Posterior cingulate gyrus (tissue), 11 donors: ENCODE results near the gene IL10RA.
A peak's percentile ranks its signal among the peaks of the same experiment; 100 is the strongest.
"Not testable (repeated sequence)": the region's sequence is repeated elsewhere in the genome, so short reads cannot be mapped to it uniquely, and the experiment has no call there.

ENCODE experiments used
- DNase-seq, 10 donors: peaks; one replicate each; pipeline versions ENCODE4 v3.0.0 to v3.0.0-alpha.2; 2020 to 2021; ENCODE audit warnings: mixed read lengths in 3 of 10
- intact Hi-C: fragments of 100-400 bp; cut with DNase I; formaldehyde crosslinking; loops from one replicate; pipeline ENCODE4 v1.15.1; 2023

IL10RA gene

DNA sequence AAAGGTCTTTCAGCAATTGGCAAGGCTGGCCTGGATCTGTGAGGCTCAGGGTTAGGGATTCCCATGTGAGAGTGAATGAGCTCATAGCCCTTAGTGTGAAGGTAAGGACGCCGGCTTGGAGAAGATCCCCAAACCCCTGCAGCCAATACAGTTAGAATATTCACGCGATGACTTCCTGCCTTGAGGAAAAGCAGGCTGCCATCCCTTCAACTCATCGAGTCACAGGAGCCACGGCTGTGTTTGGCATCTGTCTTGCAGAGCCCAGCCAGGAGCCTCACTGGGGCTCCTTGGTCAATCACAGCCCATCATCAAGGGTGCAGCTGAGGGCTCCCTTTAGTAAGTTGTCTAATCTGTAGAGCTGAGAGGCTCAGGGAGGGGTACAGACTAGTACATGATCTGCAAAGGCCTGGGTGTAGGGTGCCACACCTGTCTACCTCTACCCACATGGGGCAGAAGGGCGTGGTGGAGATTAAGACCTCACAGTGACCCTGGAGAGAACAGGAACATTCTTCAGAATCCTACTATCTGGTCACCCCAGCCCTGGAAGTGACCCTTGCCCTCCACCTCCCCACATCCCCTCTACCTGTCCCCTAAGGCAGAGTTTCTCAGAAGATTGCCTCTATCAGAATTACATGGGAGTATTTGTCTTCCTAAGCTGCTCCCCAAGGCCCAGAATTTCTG lies 18.5 kb downstream of the IL10RA start:
- no peak for DNase-seq
- intact Hi-C loops, result no loop called here

DNA sequence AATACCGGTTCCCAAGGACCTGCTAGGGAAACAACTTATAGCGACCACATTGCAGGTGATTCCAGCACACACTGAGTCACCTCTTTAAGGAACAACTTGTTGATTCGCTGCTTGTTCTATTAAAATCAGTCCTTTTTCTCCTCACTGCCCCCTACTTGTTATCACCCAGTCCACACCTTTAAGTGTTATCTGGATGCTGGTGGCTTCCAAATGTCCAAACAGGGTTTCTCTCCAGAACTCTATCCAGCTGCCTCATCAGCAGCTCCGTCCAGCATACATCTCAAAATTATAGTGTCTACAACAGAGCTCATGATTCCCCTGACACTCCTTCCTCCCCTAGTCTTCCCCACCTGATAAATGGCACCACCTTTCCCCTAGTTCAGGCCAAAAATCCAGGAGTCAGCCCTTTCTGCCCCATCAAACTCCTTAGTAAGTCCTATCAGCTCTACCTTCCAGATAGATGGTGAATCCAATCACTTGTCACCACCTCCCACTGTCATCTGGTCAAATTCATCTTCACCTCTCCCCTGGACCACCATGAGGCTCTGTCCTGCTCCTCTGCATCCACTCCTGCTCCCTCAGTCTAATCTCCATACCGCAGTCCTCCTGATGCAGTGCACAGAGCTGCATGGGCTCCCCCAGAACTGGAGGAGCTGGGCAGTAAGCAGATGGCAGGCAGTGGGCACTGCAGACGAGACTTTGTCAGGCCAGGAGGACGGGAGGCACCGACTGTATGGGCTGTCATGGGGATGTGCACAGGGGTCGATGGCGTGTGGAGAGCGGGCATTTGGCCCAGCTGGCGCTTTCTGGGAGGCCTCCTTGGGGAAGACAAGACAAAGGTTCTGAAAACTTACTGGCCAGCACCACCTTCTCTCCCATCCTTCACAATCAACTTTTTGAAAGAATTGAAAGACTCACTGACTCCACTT lies 19.3 kb downstream of the IL10RA start:
- no peak for DNase-seq
- intact Hi-C loops, result no loop called here

DNA sequence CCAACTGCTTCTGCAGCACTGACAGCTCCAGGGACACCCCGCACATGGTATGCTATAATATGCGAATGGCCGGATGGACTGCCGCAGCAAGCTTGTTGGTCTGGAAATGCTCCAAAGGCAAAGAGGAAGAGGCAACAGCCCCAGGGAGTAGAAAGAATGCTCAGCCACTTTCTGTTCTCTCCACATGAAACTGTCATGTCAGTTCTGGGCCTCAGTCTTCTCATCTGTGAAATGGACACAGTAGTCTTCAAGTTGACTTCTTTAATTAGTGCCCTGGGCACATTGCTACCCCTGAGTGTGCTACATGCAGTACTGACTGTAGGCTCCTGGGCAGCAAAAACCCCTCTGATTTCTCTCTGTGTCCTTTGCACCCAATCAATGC lies 19.9 kb downstream of the IL10RA start:
- DNase-seq, result no peak
- intact Hi-C loops, result no loop called here

DNA sequence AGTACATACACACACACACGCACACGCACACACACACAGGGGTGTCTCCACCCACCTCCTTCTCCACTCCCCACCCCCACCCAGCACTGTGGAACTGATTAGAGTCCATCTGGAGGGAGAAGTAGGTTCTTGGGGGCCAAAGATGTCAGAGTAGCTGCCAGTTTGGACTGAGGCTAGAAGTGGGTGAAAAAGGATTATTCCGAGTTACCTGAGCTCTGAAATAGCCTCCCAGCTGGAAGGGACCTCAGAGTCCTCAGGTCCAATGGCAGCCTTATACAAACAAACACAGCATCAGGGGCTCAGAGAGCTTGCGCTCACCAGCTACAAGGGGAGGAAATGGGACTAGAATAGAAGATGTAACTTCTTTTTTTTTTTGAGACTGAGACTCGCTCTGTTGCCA lies 20.8 kb downstream of the IL10RA start:
- intact Hi-C loops, result no loop called here

DNA sequence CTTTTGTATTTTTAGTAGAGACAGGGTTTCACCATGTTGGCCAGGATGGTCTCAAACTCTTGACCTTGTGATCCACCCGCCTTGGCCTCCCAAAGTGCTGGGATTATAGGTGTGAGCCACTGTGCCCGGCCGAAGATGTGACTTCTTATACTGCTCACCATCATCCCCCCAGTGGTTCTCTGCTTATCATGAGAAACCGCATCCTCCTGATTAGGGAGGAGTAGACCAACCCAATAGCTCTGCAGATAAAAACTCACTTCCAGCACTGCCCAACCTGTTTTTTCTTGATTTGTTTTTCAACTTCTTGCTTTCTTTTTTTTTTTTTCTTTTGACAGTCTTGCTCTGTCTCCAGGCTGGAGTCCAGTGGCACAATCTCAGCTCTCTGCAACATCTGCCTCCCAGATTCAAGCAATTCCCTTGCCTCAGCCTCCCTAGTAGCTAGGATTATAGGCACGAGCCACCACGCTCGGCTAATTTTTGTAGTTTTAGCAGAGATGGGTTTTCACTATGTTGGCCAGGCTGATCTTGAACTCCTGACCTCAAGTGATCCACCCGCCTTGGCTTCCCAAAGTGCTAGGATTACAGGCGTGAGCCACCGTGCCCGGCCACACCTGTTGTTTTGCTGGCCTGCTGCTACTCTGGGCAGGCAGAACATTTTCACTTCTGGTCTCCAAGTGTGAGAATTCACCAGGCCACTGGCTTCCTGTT lies 21.5 kb downstream of the IL10RA start:
- intact Hi-C loops, DNase-seq: not testable (repeated sequence)

More for the DNA sequence above, 20.8 kb downstream of the IL10RA start:
- DNase-seq, result no peak

DNA sequence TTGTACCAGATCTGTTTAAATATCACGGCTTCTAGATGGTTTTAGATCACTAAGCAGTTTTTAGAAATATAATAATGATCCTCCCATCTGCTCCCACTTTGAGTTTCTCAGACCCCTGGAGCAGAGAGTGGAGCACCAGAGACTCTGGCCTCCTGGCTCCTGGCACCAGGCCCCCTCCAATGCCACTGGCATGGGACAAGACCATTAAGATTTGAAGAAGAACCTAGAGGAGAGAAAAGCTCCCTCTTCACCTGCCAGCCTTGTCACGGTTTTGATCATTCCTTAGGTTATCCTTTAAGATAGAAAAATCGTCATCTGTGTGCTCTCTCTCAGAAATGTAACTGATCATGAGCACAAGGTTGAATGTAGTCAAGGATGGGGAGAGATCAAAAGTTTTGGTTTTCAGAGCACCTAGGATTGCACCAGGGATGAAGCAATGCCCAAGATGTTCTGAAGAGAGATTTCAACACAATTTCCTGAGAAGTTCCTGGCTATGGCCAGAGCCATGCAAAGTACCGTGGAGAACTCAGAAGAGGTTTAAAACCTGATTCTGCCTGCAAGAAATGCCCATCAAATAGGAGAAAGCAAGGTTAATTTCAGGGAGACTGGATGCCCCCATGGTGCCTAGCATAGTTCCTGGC lies 22.2 kb downstream of the IL10RA start:
- intact Hi-C loops, result no loop called here
- no peak for DNase-seq

DNA sequence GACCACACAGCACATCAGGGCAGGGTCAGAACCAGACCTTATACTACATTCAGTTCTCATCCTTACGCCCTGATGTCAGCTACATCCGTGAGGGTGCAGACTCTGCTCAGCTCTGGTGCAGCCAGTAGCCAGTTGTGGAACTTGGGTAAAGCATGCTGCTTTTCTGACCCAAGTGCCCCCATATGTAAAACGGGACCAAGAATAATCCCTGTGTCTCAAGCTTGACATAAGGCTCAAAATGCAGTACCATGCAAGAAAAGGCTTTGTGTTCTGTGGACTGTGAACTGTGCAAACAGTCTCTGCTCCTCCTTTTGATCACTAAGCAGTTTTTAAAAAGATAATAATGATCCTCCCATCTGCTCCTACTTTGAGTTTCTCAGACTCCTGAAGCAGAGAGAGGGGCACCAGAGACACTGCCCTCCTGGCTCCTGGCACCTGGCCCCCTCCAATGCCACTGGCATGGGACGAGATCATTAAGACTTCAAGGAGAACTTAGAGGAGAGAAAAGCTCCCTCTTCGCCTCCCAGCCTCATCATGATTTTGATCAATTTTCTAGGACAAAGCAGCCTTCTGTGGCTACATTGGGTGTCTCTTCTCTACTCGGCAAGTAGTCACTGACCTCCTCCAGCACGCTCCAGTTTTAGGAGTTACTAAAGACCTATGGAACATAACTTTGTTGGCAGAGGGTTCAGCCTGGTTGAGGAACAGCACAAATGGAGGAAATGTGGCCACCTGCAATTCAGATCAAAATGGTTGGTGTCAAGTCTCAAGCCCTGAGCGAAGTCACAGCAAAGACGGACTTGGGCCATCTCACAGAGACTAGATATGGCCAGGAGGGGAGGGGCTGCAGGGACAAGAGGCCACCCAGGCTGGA lies 23.9 kb downstream of the IL10RA start:
- DNase-seq, result no peak
- intact Hi-C loops, result no loop called here

DNA sequence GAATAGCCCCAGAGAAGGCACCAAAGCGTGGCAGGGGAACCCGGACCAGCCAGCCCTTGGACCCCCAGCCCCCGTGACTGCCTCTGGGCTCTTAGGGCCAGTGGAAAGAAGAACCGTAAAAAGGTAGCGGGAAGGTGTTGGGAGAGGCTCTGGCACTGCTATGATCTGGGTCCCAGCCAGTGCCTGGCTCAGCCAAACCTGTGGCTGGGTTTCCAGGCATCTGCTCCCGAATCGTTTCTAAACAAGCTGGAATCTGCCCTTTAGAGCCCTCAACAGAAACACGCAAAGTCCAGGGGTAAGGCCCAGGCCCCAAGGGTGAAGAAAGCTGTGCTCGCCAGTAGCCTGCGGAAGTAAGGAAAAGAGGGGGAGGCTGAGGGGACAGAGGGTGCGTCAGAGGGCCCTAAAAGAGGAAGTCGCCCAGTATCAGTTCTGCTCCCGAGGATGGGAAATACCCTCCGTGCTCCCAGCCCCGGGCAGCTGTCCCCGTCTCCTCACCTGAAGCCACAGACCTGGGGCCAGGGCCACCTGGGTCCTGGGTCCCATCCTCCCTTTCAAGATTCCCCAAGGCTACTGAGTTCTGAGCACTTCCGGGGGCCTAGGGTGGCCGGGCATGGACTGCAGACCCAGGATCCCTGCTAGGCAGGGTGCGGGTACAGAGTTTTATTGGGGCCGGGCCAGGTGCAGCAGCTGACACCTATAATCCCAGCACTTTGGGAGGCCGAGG lies 24.7 kb downstream of the IL10RA start:
- intact Hi-C loops, result no loop called here
- peak in 6 of 10 donors; percentile 25 to 90 (median 38) for DNase-seq

DNA sequence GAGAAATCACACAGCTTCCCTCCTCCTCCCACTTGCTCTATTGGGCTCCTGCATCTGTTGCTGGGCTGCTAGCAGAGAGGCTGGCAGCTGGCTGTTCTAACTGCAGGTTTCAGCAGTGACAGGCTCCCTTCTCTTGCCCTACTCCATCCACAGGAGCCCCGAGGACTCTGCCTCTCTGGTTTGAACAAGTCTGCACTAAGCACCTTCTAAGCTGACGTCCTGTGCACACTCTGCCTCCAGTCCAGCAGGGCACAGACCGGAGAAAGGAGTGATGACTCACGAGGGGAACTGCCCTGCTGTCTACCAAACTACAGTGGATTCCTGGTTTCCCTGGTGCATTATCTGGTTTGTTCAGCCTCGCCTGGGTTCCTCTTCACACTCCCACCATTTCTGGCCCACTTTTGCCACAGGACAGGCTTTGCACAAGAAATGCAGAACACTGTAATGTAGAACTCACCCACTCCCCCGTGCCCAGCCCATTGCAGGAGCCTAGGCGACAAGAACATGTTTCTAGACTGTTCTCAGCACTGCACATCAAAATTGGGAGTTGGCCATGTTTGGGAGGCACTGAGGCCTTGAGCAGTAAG lies 26.0 kb downstream of the IL10RA start:
- DNase-seq, result peak in 3 of 10 donors; percentile 27 to 87 (median 54)
- intact Hi-C loops, result no loop called here

DNA sequence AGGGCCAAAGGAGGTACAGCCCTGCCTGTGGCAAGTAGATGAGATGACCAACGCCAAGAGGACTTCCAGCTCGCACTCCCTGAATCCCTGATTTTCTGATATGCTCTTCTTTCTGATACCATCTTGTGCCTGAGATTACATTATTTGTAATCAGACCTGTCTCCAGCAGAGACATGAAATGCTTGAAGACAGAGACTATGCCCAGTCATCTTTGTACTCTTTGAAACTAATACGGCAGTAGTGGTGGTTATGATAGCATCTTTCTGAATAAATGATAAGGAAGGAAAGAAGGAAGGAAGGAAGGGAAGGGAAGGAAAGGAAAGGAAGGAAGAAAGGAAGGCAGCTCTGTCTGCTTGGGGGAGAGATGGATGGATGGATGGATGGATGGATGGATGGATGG lies 27.8 kb downstream of the IL10RA start:
- no peak for DNase-seq
- intact Hi-C loops, result no loop called here

DNA sequence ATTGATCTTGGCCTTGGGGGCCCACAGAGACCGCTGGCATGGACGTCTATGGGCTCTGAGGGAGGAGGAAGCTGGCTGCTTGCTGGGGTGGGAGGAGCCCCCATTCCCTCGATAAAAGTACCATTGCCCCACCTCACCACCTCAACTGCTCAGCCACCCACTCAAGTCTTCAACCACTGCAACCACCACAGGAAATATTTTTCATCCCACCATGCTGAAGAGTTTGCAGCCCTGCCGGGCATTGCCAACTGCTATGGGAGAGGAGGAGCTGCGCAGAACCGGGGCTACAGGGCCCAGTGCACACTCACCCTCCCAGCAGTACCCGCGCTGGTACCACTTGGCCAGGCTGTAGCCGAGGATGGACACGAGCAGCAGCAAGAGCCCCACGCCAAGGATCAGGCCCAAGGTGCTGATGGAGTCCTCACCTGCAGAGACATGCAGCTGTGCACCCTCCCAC lies 29.2 kb downstream of the IL10RA start:
- DNase-seq, result no peak
- intact Hi-C loops, result no loop called here

DNA sequence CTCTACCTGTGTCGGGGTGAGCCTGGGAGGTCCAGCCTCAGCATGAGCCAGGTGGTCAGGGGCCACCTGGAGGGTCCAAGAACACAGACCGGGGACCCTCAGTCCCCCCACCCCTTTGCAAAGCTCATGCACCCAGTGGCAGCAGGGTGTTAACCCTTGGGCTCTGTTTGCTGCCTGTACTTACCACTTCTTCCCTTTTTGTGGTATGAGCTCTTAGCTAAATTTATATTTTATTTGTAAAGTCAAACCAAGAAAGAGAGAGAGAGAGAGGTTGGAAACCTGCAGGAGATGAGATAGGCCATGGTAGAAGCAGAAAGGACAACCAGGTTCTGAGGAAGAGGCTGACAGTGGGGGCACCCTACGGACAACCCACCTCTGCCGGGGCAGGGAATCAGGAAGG lies 29.9 kb downstream of the IL10RA start:
- no peak for DNase-seq
- intact Hi-C loops, result no loop called here

DNA sequence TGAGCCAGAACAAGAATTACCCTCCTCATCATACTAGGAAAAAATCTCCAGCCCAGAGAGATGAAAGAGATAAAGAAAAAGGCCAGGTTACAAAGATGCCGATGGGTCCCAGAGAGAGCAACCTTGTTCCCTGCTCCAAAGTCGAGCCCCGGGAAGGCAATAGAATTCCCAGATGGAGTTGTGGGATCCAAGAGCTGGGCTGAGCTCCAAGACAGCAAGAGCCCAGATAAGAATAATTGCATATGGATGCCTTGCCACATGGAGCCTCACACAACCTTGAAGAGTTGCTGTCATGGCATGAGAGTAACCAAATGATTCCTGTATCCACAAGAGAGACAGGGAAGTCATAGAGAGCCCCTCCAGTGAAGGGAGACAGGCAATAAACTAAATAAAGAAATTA lies 30.9 kb downstream of the IL10RA start:
- DNase-seq, result no peak
- intact Hi-C loops, result no loop called here

DNA sequence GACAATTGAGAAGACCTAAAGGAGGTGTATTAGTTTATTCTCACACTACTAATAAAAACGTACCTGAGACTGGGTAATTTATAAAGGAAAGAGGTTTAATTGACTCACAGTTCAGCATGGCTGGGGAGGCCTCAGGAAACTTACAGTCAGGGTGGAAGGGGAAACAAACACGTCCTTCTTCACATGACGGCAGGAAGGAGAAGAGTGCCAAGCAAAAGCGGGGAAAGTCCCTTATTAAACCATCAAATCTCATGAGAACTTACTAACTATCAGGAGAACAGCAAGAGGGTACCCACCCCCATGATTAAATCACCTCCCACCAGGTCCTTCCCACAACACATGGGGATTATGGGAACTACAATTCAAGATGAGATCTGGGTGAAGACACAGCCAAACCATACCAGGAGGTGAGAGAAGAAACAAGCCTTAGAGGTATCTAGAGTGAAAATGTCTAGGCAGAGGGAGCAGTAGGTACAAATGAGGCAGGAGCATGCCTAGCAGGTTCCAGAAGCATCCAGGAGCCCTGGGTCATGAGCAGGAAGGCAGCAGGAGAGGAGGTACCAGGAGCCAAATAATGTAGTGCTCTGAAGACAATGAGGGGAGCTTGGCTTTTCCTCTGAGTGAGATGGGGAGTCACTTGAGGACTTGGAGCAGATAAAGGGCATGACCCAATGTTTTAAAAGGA lies 31.6 kb downstream of the IL10RA start:
- DNase-seq, result no peak
- intact Hi-C loops, result no loop called here

DNA sequence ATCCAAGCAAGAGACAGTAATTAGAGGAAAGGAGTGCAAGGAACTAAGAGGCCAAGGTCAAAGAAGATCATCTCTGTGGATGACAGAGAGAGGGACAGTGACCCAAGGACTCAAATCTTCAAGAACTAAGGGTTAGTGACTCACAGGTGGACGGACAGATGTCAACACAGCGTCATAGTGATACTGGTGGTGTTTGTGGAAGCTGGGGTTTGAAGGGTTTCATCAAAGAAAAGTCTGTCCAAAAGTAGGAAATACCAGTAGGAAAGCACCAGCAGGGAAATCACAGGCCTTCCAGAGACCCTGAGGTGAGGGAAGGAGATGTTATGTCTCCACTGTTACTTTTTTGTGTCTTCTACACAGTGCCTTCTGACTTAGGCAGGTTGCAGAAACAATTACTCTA lies 32.2 kb downstream of the IL10RA start:
- DNase-seq, result no peak
- intact Hi-C loops, result no loop called here

DNA sequence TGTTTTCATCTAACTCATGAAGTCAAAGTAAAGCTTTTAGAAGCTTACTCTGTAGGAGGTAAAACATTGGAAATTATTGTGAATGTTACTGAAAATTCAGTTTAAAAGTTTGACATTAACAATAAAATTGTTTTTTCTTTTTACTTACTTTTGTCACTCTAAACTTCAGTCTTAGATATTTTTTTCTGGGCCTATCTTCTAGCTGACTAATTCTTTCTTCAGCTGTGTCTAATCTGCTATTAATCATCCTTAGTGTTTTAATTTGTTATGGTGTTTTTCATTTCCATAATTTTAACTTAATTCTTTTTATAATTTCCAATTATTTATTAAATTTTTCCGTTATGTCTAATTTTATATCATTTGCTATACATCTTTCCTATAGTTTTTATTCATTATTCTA lies 35.0 kb downstream of the IL10RA start:
- no peak for DNase-seq
- intact Hi-C loops, result no loop called here

DNA sequence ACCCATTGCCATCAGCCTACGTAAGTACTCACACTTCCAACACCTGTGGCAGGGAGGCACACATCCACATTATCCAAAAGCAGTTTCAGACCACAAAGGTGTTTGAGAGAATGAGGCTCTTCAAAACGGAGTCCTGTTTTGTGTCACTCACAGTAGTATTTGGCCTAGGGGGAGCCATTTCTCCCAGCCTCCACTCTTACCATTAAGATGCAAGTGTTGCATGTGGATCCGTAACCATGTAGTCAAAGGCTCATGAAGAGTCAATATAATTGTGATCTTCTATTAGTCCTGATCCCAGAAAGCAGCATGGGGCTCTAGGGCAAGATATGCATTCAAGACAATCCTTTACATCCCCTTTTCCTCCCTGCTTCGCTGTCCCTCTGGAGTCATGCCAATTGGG lies 41.5 kb downstream of the IL10RA start:
- intact Hi-C loops, result no loop called here
- no peak for DNase-seq

DNA sequence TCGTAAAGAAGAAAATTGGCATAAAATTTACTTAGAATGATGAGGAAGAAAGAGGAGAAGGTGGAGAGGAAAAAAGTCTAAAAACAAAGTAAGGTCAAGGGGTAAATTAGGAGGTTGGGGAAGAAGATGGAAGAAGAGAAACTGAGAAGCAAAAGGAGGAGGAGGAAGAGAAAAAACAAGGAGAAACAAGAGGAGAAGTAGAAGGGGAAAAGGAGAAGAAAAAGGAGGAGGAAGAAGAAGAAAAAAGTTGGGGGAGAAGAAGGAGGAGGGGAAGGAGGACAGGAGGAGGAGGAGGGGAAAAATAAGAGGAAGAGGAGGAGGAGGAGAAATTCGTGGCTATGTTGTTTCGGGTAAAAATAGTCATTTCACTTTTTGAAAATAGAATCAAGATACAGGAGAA lies 42.4 kb downstream of the IL10RA start:
- DNase-seq, result no peak
- intact Hi-C loops, result no loop called here
